Stimulated activated CD8-positive, alpha-beta memory T cell treated with anti-CD3 and anti-CD28 coated beads, Interleukin-7, amount 100 ng/mL, for 48 hours (primary cell): ENCODE measurements around the gene FBXO47.
"Not testable (repeated sequence)": the region's sequence is repeated elsewhere in the genome, so short reads cannot be mapped to it uniquely, and the experiment has no call there.

Experiments used
- DNase-seq, 2 donors: peaks; one replicate each; pipeline ENCODE4 v3.0.0-alpha.2; 2020; ENCODE audit warnings: low read depth in 1 of 2; ENCODE audit errors: extremely low read depth in 1 of 2

Gene FBXO47

DNA sequence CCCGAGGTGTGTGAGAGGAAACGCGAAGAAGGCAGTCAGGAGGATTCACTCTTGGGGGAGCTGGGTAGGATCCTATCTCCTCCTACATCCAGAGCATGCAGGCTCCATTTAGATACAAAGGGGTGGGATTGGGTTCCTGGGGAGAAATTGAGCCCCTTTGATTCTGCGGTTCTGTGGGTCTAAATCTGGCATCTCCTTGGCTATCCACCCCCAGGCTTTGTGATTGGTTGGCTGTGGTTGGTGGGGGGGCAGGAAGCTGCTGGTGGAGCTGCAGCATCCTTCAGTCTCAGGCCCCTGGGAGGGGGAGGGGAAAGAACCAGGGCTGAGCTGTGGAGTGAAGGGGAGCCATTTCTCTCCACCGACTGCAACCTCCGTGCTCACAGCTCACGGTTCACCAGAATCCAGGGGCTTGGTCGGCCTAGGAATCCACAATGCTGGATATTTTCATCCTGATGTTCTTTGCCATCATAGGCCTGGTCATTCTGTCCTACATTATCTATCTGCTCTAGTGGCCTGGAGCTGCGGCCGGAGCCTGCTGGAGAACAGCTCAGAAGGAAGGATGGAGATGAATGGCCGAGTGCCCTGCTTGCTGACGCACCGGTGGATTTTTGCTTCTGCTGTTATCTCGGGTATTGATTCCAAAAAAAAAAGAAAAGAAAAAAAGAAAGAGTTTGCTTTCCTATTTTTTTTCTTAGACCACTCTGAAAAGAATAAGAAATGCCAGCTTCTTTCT is 41.8 kb downstream of the FBXO47 start, which contains the start of gene LASP1NB:
LASP1NB (plus strand) TSS at position 352 of the 733 bp plus-strand sequence.
- peak in 1 of 2 donors; percentile 57 for DNase-seq

DNA sequence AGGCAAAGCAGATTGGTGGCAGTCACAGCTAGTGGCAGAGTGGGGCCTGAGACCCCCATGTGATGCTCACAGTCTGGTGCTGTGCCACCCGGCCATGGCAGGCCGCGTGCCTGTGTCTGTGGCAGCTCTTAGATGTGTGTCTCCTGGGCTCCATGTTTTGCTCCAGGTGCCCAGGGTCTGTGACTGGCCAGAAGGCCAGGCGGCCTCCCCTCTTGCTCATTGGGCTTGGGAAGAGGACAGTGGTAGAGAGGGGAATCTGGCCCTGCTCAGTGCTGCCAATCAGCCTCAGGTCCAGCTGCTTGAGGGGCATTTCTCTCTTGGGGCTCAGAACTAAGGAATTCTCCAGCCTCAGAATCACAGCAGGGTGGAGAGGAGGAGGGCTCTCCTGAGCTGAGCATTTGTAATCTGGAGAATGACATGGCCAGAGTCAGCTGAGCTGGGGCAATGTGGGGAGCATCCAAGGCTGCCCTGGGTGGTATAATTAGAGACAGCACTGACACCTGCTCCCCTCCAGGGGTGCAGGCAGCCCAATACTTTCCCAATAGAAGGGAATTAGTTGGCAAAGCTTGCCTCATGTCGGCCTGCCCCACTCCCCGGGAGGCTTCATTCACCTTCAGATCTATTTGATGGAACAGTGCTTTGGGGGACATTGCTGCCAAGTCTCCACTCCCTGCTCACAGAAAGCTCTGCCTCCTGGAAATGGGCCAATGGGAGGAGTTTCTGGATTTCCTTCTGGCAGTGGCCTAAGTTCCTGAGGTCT is 44.5 kb downstream of the FBXO47 start:
- DNase-seq, result no peak

DNA sequence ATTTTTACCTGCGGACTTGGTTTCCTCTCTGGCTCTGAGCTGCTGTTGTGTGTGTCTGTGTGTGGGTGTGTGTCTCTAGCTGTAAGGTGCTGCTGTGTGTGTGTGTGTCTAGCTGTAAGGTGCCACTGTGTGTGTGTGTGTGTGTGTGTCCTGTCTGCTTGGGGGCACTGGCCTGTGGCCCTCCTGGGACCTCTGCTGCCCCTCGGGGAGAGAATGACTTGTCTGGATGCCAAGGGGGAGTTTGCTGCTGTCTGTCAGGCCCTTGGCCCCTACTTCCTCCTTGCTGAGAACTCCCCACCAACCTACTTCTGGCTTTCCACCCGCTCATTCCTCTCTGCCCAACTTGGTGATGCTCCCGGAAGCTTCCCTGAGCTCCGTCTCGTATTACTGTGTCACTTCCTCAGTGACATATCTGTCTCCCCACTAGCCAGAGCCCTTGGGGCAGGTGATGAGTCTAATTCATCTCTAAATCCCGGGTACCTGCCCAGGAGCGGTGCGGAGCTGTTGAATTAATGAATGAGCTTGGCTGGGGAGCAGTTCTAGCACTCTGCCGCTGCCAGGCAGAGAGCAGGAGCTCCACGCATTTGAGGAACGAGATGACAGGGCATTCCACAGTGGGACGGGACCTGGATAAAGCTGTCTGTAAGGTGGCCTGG is 45.3 kb downstream of the FBXO47 start:
- DNase-seq, result no peak

DNA sequence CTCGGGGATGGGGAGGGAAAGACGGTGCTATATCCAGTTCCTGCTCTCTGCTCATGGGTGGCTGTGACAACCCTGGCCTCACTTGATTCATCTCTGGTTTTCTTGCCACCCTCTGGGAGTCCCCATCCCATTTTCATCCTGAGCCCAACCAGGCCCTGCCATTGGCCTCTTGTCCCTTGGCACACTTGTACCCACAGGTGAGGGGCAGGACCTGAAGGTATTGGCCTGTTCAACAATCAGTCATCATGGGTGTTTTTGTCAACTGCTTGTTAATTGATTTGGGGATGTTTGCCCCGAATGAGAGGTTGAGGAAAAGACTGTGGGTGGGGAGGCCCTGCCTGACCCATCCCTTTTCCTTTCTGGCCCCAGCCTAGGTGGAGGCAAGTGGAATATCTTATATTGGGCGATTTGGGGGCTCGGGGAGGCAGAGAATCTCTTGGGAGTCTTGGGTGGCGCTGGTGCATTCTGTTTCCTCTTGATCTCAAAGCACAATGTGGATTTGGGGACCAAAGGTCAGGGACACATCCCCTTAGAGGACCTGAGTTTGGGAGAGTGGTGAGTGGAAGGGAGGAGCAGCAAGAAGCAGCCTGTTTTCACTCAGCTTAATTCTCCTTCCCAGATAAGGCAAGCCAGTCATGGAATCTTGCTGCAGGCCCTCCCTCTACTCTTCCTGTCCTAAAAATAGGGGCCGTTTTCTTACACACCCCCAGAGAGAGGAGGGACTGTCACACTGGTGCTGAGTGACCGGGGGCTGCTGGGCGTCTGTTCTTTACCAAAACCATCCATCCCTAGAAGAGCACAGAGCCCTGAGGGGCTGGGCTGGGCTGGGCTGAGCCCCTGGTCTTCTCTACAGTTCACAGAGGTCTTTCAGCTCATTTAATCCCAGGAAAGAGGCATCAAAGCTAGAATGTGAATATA is 46.6 kb downstream of the FBXO47 start:
- DNase-seq, result no peak

DNA sequence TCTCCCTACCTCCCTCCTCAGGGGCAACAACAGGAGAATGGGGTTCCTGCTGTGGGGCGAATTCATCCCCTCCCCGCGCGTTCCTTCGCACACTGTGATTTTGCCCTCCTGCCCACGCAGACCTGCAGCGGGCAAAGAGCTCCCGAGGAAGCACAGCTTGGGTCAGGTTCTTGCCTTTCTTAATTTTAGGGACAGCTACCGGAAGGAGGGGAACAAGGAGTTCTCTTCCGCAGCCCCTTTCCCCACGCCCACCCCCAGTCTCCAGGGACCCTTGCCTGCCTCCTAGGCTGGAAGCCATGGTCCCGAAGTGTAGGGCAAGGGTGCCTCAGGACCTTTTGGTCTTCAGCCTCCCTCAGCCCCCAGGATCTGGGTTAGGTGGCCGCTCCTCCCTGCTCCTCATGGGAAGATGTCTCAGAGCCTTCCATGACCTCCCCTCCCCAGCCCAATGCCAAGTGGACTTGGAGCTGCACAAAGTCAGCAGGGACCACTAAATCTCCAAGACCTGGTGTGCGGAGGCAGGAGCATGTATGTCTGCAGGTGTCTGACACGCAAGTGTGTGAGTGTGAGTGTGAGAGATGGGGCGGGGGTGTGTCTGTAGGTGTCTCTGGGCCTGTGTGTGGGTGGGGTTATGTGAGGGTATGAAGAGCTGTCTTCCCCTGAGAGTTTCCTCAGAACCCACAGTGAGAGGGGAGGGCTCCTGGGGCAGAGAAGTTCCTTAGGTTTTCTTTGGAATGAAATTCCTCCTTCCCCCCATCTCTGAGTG is 47.7 kb downstream of the FBXO47 start:
- DNase-seq, result no peak

DNA sequence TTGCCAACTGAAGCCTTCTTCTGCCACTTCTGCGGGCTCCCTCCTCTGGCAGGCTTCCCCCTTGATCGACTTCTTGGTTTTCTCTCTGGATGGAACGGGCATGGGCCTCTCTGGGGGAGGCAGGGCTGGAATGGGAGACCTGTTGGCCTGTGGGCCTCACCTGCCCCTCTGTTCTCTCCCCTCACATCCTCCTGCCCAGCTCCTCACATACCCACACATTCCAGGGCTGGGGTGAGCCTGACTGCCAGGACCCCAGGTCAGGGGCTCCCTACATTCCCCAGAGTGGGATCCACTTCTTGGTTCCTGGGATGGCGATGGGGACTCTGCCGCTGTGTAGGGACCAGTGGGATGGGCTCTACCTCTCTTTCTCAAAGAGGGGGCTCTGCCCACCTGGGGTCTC is 48.3 kb downstream of the FBXO47 start:
- DNase-seq, result no peak

DNA sequence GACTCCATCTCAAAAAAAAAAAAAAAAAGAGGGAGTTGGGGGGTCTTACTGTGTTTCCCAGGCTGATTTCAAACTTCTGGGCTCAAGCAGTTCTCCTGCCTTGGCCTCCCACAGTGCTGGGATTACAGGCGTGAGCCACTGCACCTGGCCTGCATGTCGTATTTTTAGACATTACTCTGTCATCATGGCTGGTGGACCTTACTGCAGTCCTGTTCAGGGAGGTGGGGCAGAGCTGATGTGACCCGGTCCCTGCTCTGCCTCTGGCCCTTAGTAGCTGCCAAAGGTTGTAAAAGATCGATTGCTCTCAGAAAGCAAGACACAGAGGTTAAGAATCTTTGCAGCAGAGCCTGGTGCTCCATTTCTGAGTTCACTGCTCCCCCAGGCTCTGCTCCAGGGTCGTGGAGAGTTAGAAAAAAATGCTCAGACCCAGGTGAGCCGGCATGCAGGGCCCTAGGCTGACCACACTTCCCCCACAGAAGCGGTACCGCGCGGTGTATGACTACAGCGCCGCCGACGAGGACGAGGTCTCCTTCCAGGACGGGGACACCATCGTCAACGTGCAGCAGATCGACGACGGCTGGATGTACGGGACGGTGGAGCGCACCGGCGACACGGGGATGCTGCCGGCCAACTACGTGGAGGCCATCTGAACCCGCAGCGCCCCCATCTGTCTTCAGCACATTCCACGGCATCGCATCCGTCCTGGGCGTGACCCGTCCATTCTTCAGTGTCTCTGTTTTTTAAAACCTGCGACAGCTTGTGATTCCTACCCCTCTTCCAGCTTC is 48.9 kb downstream of the FBXO47 start:
- DNase-seq, result no peak

DNA sequence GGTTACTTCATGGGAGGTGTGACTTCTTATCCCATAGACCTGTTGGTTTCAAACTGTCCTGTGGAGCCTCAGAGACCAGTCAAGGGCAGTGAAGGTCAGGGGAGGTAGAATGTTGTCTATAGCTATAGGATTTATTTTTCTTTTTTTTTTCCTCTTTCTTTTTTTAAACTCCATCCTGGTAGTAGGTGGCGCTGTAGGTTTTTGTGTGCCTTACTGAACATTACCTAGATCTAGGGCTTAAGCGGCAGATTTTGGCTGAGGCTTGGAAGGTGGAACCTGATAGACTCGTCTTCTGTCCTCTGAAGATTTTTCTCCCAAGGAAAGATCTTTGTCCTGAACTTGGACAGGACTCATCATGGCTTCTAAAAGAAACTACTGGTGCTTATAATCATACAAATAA is 49.9 kb downstream of the FBXO47 start:
- no peak for DNase-seq

DNA sequence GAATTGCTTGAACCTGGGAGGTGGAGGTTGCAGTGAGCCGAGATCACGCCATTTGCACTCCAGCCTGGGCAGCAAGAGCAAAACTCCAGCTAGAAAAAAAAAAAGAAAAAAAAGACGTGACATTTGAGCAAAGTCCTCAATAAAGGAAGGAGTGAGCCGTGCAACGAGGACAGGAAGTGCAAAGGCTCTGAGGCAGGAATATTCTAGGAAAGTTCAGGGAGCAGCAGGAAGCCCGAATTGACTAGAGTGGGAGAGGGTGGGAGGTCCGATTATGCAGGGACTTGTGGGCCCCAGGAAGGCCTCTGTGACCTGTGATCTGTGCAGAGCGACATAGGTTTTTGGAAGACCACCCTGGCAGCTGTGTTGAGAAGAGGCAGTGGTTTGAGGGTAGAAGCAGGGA is 50.4 kb downstream of the FBXO47 start:
- DNase-seq, result no peak

DNA sequence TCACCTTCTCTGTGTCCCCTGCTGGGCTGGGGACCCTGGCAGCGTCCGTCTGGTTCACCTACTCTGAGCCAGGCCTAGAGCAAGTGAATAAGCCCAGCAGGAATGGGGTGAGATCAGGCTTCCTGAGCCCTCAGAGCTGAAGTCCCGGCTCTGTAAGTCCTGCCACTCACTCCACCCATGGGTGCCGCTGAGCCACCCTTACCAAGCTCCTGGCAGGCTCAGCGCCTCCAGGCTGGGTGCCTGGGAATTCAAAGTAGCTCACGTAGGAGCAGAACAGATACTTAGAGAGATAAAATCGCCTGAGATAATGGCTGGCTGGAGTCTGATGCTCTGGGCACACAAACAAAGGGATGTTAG is 51.6 kb downstream of the FBXO47 start:
- no peak for DNase-seq

DNA sequence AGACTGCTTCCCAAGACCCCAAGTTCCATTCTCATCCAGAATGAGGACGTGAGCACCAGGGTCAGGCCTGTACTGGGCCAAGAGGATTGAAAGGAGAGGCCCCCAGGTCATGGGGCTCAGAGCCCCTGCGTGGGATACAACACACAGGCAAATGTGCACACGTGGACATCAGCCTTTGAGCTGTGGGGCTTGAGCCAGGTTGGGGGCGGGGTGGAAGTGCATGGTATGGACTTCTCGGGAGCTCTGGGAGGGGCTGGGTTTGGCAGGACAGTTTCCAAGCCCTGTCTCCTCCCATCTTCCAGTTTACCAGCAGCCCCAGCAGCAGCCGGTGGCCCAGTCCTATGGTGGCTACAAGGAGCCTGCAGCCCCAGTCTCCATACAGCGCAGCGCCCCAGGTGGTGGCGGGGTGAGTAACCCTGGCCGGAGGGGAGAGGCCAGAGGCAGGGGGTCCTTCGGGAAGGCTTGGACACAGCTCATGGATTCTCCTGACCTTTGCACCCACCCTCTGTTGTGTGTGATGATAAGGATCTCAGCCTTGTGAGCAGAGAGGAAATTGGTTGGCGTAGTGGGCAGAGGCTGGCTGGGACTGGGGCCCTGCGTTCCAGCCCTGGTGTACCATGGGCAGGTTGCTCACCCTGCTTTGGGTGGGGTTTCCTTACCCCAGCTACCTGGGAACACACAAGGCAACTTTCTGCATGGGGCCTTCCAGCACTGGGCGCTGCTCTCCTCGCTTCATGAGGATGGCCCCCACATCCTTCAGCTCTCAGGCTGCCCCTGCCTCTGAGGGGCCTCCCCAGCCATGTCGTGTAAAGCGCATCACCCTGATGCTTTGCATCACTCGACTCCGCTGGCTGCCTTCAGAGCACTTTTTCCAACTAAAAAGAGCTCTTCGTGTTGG is 52.2 kb downstream of the FBXO47 start:
- DNase-seq, result no peak

DNA sequence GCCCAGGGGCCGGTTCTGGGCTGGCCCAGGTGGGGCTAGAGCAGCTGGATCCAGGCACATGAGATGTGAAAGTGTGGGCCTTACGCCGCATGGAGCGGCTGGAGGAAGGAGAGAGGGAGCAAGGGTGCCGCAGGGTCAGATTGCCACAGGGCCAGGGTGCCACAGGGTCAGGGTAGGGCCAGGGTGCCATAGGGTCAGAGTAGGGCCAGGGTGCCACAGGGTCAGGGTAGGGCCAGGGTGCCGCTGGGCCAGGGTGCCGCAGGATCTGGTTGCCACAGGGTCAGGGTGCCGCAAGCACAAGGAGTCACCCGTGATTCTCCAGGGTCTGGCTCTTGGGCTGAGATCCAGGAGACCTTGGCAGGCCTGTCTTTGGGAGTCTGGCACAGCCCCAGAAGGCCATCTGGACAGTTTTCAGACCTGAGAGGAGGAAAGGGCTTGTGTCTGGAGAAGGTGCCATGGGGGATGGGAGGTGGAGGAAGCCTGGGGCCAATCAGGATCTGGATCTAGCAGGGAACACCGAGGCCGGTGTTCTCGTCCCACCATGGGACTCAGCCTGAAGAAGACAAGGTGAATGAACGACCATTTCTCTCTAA is 54.9 kb downstream of the FBXO47 start:
- DNase-seq, result no peak

DNA sequence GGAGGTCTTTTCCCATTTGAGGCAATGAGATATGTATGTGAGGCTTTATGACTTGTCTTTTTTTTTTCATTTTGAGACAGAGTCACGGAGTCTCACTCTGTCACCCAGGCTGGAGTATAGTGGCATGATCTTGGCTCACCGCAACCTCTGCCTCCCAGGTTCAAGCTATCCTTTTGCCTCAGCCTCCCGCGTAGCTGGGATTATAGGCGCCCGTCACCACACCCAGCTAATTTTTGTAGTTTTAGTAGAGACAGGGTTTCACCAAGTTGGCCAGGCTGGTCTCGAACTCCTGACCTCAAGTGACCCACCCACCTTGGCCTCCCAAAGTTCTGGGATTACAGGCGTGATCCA is 55.5 kb downstream of the FBXO47 start:
- DNase-seq, result not testable (repeated sequence)

DNA sequence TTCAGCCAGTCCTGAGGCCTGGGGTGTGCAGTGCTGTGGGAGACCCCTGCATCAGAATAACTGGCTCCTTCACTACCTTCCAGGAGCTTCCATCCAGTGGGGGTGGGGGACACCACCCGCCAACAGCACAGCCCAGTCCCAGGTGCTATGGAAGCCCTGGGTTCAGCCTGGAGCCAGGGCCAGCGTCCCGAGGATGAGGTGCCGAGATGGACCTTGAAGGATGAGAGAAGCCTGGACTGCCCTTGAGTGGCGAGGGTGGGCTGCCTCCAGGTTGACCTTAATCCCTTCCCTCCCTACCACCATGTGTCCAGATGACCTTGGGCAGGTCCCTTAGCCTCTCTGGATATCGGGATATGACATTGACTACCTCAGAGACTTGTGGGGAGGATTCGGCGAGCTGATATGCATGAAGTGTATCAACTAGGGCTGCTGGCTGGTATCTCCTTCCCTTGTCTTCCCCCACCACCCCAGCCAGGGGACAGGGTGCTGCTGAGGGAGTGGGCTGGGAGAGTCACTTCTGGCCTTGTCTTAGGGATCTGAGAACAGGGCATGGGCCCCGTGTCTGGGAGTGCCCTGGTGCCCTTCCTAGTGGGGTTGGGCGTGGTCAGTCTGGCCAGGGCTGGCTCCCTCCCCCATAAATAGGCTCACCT is 56.0 kb downstream of the FBXO47 start:
- no peak for DNase-seq

DNA sequence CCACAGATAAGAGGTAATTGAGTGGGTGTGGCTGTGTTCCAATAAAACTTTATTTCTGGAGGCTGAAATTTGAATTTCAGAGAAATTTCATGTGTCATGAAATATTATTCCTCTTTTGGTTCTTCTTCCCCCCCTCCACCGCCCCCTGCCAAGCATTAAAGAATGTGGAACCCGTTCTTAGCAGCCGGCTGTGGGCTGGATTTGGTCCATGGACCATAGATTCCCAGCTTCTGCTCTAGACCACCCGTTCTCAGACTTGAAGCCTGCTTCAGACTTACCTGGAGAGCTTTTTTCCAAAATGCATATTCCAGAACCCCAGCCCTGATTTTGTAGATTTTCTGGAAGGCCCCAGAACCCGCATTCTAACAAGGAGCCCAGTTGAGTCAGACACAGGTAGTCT is 56.9 kb downstream of the FBXO47 start:
- no peak for DNase-seq

DNA sequence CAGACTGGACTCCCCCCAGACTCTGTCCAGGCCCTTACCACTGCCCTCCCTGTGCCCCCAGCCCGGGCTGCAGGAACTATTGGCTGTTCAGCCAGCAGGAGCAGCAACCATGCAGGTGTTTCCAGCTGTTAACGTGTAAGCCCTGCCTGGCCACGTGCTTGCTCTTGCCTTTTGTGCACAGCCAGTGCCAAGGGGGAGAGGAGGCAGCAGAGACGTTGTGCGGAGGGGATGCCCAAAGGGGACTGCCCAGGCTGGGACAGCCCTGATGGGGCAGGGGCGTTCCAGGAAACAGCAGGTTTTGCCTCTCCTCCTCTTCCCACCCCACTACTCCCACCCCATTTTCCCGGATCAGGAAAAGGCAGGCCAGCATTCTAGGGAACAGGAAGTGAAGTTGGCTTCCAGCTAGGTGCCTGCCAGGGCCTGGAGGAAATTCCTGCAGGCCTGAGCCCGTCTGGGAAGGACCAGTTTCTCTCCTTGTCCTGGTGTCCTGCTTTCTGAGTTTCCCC is 58.5 kb downstream of the FBXO47 start:
- no peak for DNase-seq

DNA sequence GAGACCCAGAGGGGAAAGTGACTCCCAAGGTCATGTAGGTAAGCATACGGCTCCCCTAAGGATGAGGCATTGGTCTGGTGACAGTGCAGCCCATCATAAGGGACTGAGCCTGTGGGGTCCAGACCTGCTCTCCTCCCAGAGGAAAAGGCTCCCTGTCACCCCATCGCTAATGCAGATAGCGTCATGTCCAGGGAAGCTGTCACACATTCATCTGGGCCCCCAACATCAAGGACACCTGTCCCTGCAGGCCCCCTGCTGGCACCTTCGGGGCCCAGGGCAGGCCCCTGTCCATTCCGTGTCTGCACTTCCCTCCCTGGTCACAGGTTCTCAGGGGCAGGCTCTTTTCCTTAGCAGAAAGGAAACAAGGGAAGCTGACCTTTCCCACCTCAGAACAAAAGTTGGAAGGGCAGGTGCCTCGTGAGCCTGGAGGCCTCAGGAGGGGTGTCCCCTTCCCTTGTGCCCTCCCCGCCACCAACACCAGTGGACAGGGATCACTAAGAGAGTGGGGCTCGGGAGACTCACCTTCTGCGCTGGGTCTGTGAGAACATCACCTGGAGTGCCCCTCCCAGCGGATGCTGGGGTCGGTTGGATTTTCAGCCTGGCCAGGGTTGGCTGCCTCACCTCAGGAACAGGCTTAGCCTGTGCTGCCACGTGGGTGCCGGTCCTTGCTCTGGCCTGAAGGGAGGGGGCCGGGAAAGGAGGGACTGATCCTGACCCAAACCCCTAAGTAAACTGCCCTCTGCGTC is 59.1 kb downstream of the FBXO47 start:
- DNase-seq, result no peak
